ENCODE results near the gene HYAL1. TPM values are rescaled to one million over a fixed set of nuclear protein-coding genes. Genes with fewer than 3 reads are reported as not detected.

The HYAL1 gene
- total RNA-seq, 3 donors from 2014 or later: 3.5 to 16.1 (median 4.8) TPM

DNA sequence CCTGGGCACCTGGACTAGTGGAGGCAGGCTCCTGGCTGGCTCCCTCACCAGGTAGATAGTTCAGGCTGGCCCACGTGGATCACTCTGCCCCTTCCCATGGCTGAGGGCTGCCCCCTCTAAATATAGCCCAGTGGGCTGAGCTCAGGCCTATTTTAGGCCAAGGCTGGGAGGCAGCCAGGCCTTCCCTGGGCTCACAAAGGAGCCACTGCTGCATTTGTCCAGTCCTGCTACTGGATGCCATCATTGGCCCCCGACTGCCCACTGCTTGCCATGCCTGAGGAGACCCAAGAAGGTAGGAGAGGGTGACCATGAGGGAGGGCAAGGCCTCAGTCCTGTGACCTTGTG is 24.5 kb downstream of the HYAL1 start, which contains the start of gene LSMEM2:
Gene LSMEM2 (plus strand): TSS at position 208 of the 345 bp plus-strand sequence. CDS start 27 bp downstream, at position 235.
- TF ChIP-seq POLR2AphosphoS5 (IDR thresholded peaks at IDR 0.05) (no peak), POLR2A (IDR thresholded peaks at IDR 0.05) (no peak)
- TF ChIP-seq, protein P1, sequence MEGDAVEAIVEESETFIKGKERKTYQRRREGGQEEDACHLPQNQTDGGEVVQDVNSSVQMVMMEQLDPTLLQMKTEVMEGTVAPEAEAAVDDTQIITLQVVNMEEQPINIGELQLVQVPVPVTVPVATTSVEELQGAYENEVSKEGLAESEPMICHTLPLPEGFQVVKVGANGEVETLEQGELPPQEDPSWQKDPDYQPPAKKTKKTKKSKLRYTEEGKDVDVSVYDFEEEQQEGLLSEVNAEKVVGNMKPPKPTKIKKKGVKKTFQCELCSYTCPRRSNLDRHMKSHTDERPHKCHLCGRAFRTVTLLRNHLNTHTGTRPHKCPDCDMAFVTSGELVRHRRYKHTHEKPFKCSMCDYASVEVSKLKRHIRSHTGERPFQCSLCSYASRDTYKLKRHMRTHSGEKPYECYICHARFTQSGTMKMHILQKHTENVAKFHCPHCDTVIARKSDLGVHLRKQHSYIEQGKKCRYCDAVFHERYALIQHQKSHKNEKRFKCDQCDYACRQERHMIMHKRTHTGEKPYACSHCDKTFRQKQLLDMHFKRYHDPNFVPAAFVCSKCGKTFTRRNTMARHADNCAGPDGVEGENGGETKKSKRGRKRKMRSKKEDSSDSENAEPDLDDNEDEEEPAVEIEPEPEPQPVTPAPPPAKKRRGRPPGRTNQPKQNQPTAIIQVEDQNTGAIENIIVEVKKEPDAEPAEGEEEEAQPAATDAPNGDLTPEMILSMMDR (IDR thresholded peaks at IDR 0.05): no peak
- no peak within 1 kb of the TSS for H3K4me3 ChIP-seq
- no peak for DNase-seq (ENCODE audit: low spot score in 2 of 2)
- no peak within 1 kb of the TSS for H3K27ac ChIP-seq
- H3K4me1 ChIP-seq: no peaks in the 10 kb centered on the region
- H3K27me3 ChIP-seq: no peaks in the 10 kb centered on the region
- no peaks in the 10 kb centered on the region for H3K36me3 ChIP-seq
- intact Hi-C loops (cut with DNase I; ENCODE audit: low total_unique reads): no loop called here
- no peaks in the 10 kb centered on the region for H3K9me3 ChIP-seq

DNA sequence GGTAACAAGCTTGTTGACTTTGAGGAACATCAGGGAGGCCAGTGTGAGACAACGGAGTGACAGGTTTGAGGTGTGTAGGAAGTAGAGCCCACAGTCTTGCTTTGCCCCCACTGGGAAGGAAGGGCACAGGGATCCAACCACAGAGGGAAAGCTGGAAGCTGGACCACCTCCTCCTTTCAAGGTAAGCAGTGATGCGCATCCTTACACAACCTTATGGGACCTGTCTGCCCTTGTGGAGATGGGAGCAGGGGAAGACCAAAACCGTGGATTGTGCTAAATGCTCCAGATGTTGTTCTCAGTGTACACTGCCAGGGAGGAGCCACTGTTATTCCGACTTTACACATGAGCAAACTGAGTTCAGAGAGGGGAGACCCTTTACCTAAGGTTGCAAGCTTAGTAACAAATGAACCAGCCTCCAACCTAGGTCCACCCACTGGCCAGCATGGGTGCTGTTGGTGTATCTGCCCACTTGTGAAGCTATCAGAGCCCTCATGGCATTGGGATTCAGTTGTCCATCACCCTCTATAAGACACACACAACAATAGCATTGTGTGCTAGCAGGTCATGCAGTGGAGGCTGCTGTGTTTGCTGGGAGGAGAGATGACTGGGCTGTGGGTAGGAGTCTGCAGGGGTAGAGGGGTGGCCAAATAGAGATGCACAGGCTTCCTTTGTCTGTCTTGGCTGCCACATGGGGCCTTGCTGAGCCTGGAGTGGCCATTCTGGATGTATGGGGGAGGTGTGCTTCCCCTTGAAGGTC is 25.1 kb downstream of the HYAL1 start:
- intact Hi-C loops (cut with DNase I; ENCODE audit: low total_unique reads): no loop called here
- Histone ChIP-seq H3K27ac (no peak overlapping the region), H3K36me3 (no peaks in the 10 kb centered on the region), H3K4me3 (no peak overlapping the region), H3K9me3 (no peaks in the 10 kb centered on the region), H3K27me3 (no peaks in the 10 kb centered on the region), H3K4me1 (no peaks in the 10 kb centered on the region)
- no peak for TF ChIP-seq POLR2A (IDR thresholded peaks at IDR 0.05)
- TF ChIP-seq POLR2AphosphoS5 (IDR thresholded peaks at IDR 0.05): no peak
- TF ChIP-seq, protein P1 (IDR thresholded peaks at IDR 0.05): no peak
- DNase-seq (ENCODE audit: low spot score in 2 of 2): no peak

DNA sequence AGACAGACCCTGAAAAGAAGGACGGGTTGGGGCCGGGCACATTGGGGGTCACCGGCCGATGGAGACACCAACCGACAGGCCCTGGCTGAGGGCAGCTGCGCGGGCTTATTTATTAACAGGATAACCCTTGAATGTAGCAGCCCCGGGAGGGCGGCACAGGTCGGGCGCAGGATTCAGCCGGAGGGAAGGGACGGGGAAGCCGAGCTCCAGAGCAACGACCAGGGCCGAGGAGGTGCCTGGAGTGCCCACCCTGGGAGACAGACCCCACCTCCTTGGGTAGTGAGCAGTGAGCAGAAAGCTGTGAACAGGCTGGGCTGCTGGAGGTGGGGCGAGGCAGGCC is 26.6 kb downstream of the HYAL1 start:
- Histone ChIP-seq H3K9me3 (no peaks in the 10 kb centered on the region), H3K27ac (no peak overlapping the region), H3K4me3 (no peak overlapping the region), H3K27me3 (no peaks in the 10 kb centered on the region), H3K36me3 (no peaks in the 10 kb centered on the region), H3K4me1 (no peaks in the 10 kb centered on the region)
- TF ChIP-seq, protein P1 (IDR thresholded peaks at IDR 0.05): no peak
- TF ChIP-seq POLR2A (IDR thresholded peaks at IDR 0.05): no peak
- no peak for TF ChIP-seq POLR2AphosphoS5 (IDR thresholded peaks at IDR 0.05)
- no peak for DNase-seq (ENCODE audit: low spot score in 2 of 2)
- intact Hi-C loops (cut with DNase I; ENCODE audit: low total_unique reads): no loop called here

DNA sequence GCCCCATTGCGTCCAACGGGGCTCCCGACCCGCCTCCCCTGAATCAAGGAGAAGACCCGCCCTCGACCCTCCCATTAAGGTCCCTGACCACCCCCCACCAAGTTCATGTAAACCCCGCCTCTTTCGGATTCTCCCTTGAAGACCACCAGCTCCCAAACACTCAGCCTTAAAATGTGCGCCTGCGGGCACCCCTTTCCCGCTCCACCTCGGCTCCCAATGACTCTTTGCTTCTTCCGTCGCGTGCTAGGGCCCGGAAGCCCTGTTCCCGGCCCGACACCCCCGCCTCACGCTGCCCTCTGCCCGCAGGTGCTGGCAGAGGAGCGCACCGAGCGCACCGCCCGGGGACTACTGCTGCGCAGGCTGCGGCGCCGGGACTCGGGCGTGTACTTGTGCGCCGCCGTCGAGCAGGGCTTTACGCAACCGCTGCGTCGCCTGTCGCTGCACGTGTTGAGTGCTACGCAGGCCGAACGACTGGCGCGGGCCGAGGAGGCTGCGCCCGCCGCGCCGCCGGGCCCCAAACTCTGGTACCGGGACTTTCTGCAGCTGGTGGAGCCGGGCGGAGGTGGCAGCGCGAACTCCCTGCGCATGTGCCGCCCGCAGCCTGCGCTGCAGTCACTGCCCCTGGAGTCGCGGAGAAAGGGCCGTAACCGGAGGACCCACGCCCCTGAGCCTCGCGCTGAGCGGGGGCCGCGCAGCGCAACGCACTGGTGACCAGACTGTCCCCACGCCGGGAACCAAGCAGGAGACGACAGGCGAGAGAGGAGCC is 27.2 kb downstream of the HYAL1 start:
- H3K27me3 ChIP-seq: no peaks in the 10 kb centered on the region
- no peak overlapping the region for H3K4me3 ChIP-seq
- no peaks in the 10 kb centered on the region for H3K4me1 ChIP-seq
- intact Hi-C loops (cut with DNase I; ENCODE audit: low total_unique reads): no loop called here
- no peaks in the 10 kb centered on the region for H3K36me3 ChIP-seq
- H3K9me3 ChIP-seq: no peaks in the 10 kb centered on the region
- no peak for TF ChIP-seq POLR2AphosphoS5 (IDR thresholded peaks at IDR 0.05)
- TF ChIP-seq, protein P1 (IDR thresholded peaks at IDR 0.05): no peak
- TF ChIP-seq POLR2A (IDR thresholded peaks at IDR 0.05): no peak
- DNase-seq (ENCODE audit: low spot score in 2 of 2): no peak
- H3K27ac ChIP-seq: no peak overlapping the region

All from breast epithelium (tissue), 4 donors.